Stomach (tissue), 4 donors: Measurements from ENCODE around the gene PNPLA5.

Experiments
- EP300 ChIP-seq: sonication (generic); formaldehyde crosslinking; IDR thresholded peaks from one replicate; pipeline ENCODE4 v1.6.1; 2017; ENCODE audit warnings: antibody characterized with exemption
- TF ChIP-seq, protein P1 (sequence below), 7 experiments: fragments of 450-650 bp in 4 of 7; fragments of 200-600 bp in 3 of 7; sonication (generic) in 3 of 7; IDR thresholded peaks; one replicate each; pipeline ENCODE4 v1.5.1; 2016 to 2019; ENCODE audit warnings: antibody characterized with exemption in 7 of 7, control low read depth in 2 of 7, mild to moderate bottlenecking in 1 of 7

DNA sequence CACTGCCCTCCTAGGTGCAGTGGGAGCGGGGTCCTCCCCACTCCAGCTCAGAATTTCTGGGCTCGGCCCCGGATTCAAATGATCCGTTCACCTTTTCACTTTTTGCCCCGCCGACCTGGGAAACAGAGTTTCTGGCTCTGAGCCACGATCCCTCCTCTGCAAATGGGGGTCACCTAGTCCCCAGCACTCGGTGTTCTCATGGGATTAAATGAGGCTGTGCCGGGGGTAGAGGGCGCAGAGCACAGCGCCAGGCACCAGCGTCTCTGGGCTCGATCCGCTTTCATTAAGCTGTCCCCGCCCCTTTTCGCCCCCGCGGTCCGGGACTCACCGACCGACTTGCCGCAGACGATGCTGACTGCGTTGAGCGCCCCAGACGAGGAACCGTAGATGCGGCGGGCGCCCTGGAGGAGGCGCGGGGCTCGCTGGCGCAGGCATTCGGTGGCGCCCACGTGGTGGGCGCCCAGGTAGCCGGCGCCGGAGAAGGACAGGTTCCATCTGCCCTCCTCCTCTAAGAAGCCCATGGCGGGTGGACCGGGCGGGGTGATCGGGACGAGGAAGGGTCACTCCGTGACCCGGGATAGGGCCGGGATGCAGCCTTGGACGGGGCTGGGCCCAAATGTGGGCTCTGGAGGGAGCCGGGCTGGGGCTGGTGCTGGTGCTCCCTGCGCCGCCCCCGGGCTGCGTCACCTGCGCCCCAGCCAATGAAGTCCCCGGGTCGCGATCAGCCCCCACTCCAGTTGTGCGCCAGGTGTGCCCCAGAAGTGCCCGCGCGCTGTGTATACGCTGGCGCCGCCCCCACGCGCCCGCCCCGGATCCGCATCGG is at the start of gene PNPLA5:
- no peak for TF ChIP-seq EP300
- TF ChIP-seq, protein P1, sequence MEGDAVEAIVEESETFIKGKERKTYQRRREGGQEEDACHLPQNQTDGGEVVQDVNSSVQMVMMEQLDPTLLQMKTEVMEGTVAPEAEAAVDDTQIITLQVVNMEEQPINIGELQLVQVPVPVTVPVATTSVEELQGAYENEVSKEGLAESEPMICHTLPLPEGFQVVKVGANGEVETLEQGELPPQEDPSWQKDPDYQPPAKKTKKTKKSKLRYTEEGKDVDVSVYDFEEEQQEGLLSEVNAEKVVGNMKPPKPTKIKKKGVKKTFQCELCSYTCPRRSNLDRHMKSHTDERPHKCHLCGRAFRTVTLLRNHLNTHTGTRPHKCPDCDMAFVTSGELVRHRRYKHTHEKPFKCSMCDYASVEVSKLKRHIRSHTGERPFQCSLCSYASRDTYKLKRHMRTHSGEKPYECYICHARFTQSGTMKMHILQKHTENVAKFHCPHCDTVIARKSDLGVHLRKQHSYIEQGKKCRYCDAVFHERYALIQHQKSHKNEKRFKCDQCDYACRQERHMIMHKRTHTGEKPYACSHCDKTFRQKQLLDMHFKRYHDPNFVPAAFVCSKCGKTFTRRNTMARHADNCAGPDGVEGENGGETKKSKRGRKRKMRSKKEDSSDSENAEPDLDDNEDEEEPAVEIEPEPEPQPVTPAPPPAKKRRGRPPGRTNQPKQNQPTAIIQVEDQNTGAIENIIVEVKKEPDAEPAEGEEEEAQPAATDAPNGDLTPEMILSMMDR (IDR thresholded peaks at IDR 0.05) = no peak
